ENCODE data around the gene PTPN13.

DNA sequence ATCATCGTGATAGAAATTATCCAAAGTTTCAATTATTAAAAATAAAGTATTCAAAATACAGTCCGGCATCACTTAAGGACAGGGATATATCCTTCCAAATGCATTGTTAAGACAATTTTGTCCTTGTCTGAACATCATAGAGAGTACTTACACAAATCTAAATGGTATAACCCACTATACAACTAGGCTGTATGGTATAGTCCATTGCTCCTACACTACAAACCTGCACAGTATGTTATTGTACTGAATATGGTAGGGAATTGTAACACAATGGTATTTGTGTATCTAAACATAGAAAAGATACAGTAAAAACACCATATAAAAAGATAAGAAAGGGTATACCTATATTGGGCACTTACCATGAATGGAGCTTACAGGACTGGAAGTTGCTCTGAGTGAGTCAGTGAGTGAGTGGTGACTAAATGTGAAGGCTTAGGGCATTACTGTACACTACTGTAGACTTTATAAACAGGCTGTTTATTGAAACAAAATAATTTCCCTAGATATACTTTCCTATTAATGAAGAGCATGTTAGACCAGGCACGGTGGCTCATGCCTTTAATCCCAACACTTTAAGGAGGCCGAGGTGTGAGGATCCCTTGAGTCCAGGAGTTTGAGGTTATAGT lies 44.8 kb upstream of the PTPN13 start:
- TF ChIP-seq, protein P1, sequence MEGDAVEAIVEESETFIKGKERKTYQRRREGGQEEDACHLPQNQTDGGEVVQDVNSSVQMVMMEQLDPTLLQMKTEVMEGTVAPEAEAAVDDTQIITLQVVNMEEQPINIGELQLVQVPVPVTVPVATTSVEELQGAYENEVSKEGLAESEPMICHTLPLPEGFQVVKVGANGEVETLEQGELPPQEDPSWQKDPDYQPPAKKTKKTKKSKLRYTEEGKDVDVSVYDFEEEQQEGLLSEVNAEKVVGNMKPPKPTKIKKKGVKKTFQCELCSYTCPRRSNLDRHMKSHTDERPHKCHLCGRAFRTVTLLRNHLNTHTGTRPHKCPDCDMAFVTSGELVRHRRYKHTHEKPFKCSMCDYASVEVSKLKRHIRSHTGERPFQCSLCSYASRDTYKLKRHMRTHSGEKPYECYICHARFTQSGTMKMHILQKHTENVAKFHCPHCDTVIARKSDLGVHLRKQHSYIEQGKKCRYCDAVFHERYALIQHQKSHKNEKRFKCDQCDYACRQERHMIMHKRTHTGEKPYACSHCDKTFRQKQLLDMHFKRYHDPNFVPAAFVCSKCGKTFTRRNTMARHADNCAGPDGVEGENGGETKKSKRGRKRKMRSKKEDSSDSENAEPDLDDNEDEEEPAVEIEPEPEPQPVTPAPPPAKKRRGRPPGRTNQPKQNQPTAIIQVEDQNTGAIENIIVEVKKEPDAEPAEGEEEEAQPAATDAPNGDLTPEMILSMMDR (IDR thresholded peaks at IDR 0.05), result no peak
- no peak for TF ChIP-seq POLR2AphosphoS5 (IDR thresholded peaks at IDR 0.05)

All from breast epithelium (tissue), 3 donors.